ENCODE measurements around the gene ZNF579. TPM values are rescaled to one million over a fixed set of nuclear protein-coding genes. Genes with fewer than 3 reads are reported as not detected.
A peak's percentile ranks its signal among the peaks of the same experiment; 100 is the strongest.

The ZNF579 gene
- total and polyA plus RNA-seq, 9 of the 15 experiments (the other 6 are each of a cell fraction or from before 2014, with no cell fraction given): 0.06 to 15.9 (median 1.6) TPM

DNA sequence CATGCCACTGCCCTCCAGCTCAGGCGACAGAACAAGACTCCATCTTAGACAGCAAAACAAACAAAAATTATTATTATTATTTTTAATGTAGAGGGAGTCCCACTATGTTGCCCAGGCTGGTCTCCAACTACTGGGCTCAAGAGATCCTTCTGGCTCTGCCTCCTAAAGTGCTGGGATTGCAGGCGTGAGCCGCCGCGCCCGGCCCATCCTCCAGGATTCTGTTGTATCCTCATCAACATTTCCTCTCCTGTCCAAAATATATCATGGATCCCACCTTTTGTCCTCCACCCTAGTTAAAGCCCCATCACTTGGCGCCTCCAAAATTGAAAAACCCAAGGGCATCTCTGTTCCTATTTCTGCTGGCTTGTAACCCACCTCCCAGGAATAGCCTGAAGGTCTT is 42.5 kb upstream of the ZNF579 start:
- FAIRE-seq (no peak), ATAC-seq (no peak), DNase-seq (ENCODE audit: extremely low read depth in 1 of 4, low spot score in 3 of 4) (peak in 1 of 4 experiments; percentile 1)
- no peak overlapping the region for H2AFZ ChIP-seq (ENCODE audit: low read depth, low read length)
- H3K4me3 ChIP-seq: no peak overlapping the region
- peaks cover 3% of the 10 kb centered on the region for H3K9me1 ChIP-seq (ENCODE audit: control insufficient read depth, insufficient read depth, low read length)
- H4K20me1 ChIP-seq (replicated peaks; ENCODE audit: control insufficient read depth, insufficient read depth, low read length): no peaks in the 10 kb centered on the region; the same call in 1 of the 2 replicates
- in situ Hi-C loops (cut with MboI): loop anchor here (10.0 kb wide), 1 partner anchor 338 kb away; the partner anchor contains the start of genes BRSK1 and HSPBP1
- no TSS peak for BruUV-seq (replicated peaks)
- peaks cover 9 to 11% of the 10 kb centered on the region in 2 experiments; a peak in 4 of 5 replicates for H3K4me1 ChIP-seq (replicated peaks in 1 of 2; ENCODE audit: control insufficient read depth in 2 of 2, insufficient read depth in 2 of 2, low read length in 2 of 2)
- H3K79me2 ChIP-seq (ENCODE audit: control insufficient read depth, insufficient read depth, low read length): peaks cover 7% of the 10 kb centered on the region; the same call in 2 of the 3 replicates
- CTCF ChIA-PET (ENCODE audit: low intra/inter-chr PET ratio): no interaction called here
- intact Hi-C loops (cut with micrococcal nuclease): no loop called here
- H3K9ac ChIP-seq (ENCODE audit: insufficient read depth in 1 of 2, low read depth in 2 of 2, low read length in 2 of 2): no peak overlapping the region
- POLR2A ChIA-PET: interaction anchor here (0.6 to 2.1 kb wide), 7 partner anchors 12 to 103 kb away, joined by 3 to 10 read pairs (median 3); partner anchors contain the start of genes FIZ1 and ZNF865
- H3K36me3 ChIP-seq (ENCODE audit: control insufficient read depth, insufficient read depth, low read length): peaks cover 9% of the 10 kb centered on the region; the same call in 1 of the 3 replicates
- WGBS (ENCODE audit: insufficient coverage, low coverage, missing lambda C conversion rate): 88% methylated on average over 7 of the region's 7 CpGs
- H3K27me3 ChIP-seq (ENCODE audit: control insufficient read depth in 2 of 2, insufficient read depth in 2 of 2, low read length in 2 of 2): no peaks in the 10 kb centered on the region
- H3K4me2 ChIP-seq (ENCODE audit: insufficient read depth, low read length): no peak overlapping the region
- no peak overlapping the region for H3K27ac ChIP-seq (ENCODE audit: extremely low read depth, low read depth, low read length)
- TF ChIP-seq CSDE1 (IDR thresholded peaks at IDR 0.05) (no peak), HSF4 (CRISPR knock-in tag; IDR thresholded peaks at IDR 0.05; ENCODE audit: borderline replicate concordance) (no peak), ZNF444 (CRISPR knock-in tag; IDR thresholded peaks at IDR 0.05) (no peak), ZFP36 (IDR thresholded peaks at IDR 0.05; ENCODE audit: low read depth, low read length, partially characterized antibody) (no peak)
- TF ChIP-seq, protein P1, sequence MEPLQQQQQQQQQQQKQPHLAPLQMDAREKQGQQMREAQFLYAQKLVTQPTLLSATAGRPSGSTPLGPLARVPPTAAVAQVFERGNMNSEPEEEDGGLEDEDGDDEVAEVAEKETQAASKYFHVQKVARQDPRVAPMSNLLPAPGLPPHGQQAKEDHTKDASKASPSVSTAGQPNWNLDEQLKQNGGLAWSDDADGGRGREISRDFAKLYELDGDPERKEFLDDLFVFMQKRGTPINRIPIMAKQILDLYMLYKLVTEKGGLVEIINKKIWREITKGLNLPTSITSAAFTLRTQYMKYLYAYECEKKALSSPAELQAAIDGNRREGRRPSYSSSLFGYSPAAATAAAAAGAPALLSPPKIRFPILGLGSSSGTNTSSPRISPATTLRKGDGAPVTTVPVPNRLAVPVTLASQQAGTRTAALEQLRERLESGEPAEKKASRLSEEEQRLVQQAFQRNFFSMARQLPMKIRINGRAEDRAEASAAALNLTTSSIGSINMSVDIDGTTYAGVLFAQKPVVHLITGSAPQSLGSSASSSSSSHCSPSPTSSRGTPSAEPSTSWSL (CRISPR knock-in tag; IDR thresholded peaks at IDR 0.05; ENCODE audit: borderline replicate concordance): no peak
- H3K9me3 ChIP-seq (replicated peaks; ENCODE audit: control insufficient read depth, insufficient read depth, low read depth, low read length): no peaks in the 10 kb centered on the region

Measured in K562 (cell line).